Heart left ventricle (tissue), 16 donors: ENCODE data around the gene CFL1. TPM values are rescaled to one million over a fixed set of nuclear protein-coding genes. Genes with fewer than 3 reads are reported as not detected.

ENCODE experiments used
- ATAC-seq, 4 donors: fragments of 200-7000 bp; cut with Tn5 transposase; one replicate each; pipeline ENCODE4 v1.9.1; 2020 to 2022; ENCODE audit warnings: moderate library complexity in 4 of 4, mild to moderate bottlenecking in 3 of 4, moderate number of reproducible peaks in 1 of 4
- DNase-seq, 5 donors: peaks; one replicate each; pipeline ENCODE4 v3.0.0-alpha.2; 2020
- H3K27ac ChIP-seq, 12 donors: fragments of 200-600 bp; sonication (generic) in 4 of 12; one replicate each; pipeline versions ENCODE4 v1.5.0 to v1.8.0; 2016 to 2022; ENCODE audit warnings: mild to moderate bottlenecking in 2 of 12
- H3K27me3 ChIP-seq, 9 donors: fragments of 200-600 bp; sonication (generic) in 2 of 9; one replicate each; pipeline versions ENCODE4 v1.5.1 to v1.8.0; 2016 to 2022; ENCODE audit warnings: mild to moderate bottlenecking in 3 of 9
- H3K36me3 ChIP-seq, 9 donors: fragments of 200-600 bp; sonication (generic) in 2 of 9; one replicate each; pipeline versions ENCODE4 v1.5.0 to v1.8.0; 2018 to 2022; ENCODE audit warnings: mild to moderate bottlenecking in 2 of 9
- H3K4me1 ChIP-seq, 12 donors: fragments of 200-600 bp; sonication (generic) in 4 of 12; one replicate each; pipeline versions ENCODE4 v1.5.0 to v1.8.0; 2016 to 2022; ENCODE audit warnings: mild to moderate bottlenecking in 3 of 12
- H3K4me3 ChIP-seq, 12 donors: fragments of 200-600 bp; sonication (generic) in 4 of 12; one replicate each; pipeline versions ENCODE4 v1.5.0 to v1.8.0; 2017 to 2022; ENCODE audit warnings: mild to moderate bottlenecking in 9 of 12, moderate library complexity in 4 of 12
- H3K9me3 ChIP-seq, 12 donors: fragments of 200-600 bp; sonication (generic) in 4 of 12; one replicate each; pipeline versions ENCODE4 v1.5.0 to v1.8.0; 2016 to 2022; ENCODE audit warnings: mild to moderate bottlenecking in 1 of 12
- CTCF ChIP-seq, 12 donors: fragments of 200-600 bp; sonication (generic) in 4 of 12; IDR thresholded peaks; one replicate each; pipeline versions ENCODE4 v1.5.0 to v1.8.0; 2018 to 2022; ENCODE audit warnings: antibody characterized with exemption in 12 of 12, mild to moderate bottlenecking in 5 of 12
- POLR2A ChIP-seq, 2 donors: fragments of 450-650 bp; IDR thresholded peaks; one replicate each; pipeline ENCODE4 v1.6.1; 2017; ENCODE audit warnings: antibody characterized with exemption in 2 of 2, mild to moderate bottlenecking in 2 of 2, moderate library complexity in 2 of 2
- WGBS, 4 donors: extraction: QIAGEN DNeasy Blood & Tissue Kit in 2 of 4; methylation state at CpG; one replicate each; pipeline versions ENCODE4 v1.1.5 to v1.1.7; 2013 to 2018; 5-methylcytosine and 5-hydroxymethylcytosine counted together
- intact Hi-C, 10 donors: fragments of 100-400 bp; cut with DNase I; formaldehyde crosslinking; loops; one replicate each; pipeline versions ENCODE4 v1.11.1 to v1.14.2; 2022
- polyA plus RNA-seq, 2 donors: library from polyadenylated mRNA; stranded (reverse); fragments of 200-250 nt; gene quantifications; one replicate each; pipeline ENCODE4 v1.2.3, GENCODE V29; 2013
- total RNA-seq, 9 donors: library from RNA; depleted of rRNA in 2 of 9; stranded (reverse); fragments of >200 nt in 2 of 9; fragmentation: NEBNext Ultra II Directional in 3 of 9; extraction: Animal tissue kit (Norgen Biotek cat#: 25700) in 3 of 9; gene quantifications; one replicate each; pipeline versions ENCODE4 v1.1.0 to v1.2.4, GENCODE V29; 2016 to 2023
- donor health status: ischemic (EF 13 %, LVEDD 7.1; RV severe dilation, severe dysfunction).
- donor health status: healthy with polysubstance abuse.
- donor health status: DM: no; HTN: yes; CAD: no.
- donor health status: DM: no; HTN: no; CAD: no.
- donor health status: ischemic (EF 25% LVEDD 6.9; RV normal size, moderate dysfunction).
- donor health status: ischemic (EF 25% LVEDD 5.7; RV mildly dilated, moderate dysfunction).
- donor health status: healthy.
- donor health status: DM: yes; HTN: yes; CAD: no.
- donor health status: ischemic (EF 35%, LVEDD 5.7; RV mildly dilated, moderate dysfunction).
- donor health status: nonischemic (EF 11% LVEDD 7.7; RV severe dilation, severe dysfunction).
- donor health status: DM: yes; HTN: yes; CAD: no.
- donor health status: PGD.
- donor health status: ischemic (EF 29% LVEDD 5.4; RV normal size, mild dysfunction).
- donor health status: nonischemic (EF 23%, LVEDD 6.1; RV moderate dilation, normal function).

CFL1 gene
- total and polyA plus RNA-seq, 11 donors: 289 to 973 (median 424) TPM

GRCh38 chr11:65885231-65885630 is 27.3 kb upstream of the CFL1 start:
- ATAC-seq (no peak), DNase-seq (peak in 1 of 5 donors; percentile 40)
- Histone ChIP-seq H3K4me3 (no peak overlapping the region), H3K27ac (peak overlapping the region in 3 of 12 donors; percentile 17 to 42 (median 37)), H3K27me3 (no peaks in the 10 kb centered on the region), H3K4me1 (peaks cover 5 to 45% (median 32%) of the 10 kb centered on the region in 12 donors), H3K36me3 (peaks cover 0 to 54% (median 43%) of the 10 kb centered on the region in 9 donors), H3K9me3 (no peaks in the 10 kb centered on the region)
- intact Hi-C loops: loop anchor here in 9 of 10 donors (2.0 to 10.0 kb wide), 4 partner anchors 77 to 117 kb away; partner anchors contain the start of genes BANF1 (in 2 of the 9), EIF1AD (in 2 of the 9) and SART1 (in 2 of the 9)
- TF ChIP-seq CTCF (IDR thresholded peaks at IDR 0.05): no peak
- no peak for TF ChIP-seq POLR2A (IDR thresholded peaks at IDR 0.05)
- whole genome bisulfite sequencing, 4 donors: 86 to 93% (median 90%) methylated on average over 7 of the region's 7 CpGs

GRCh38 chr11:65884716-65885092 is 26.7 kb upstream of the CFL1 start:
- ATAC-seq (peak in 3 of 4 donors; percentile 19 to 40 (median 27)), DNase-seq (peak; percentile 76 to 88 (median 77))
- Histone ChIP-seq H3K36me3 (peaks cover 0 to 54% (median 43%) of the 10 kb centered on the region in 9 donors), H3K9me3 (no peaks in the 10 kb centered on the region), H3K27me3 (no peaks in the 10 kb centered on the region), H3K4me1 (peaks cover 5 to 43% (median 28%) of the 10 kb centered on the region in 12 donors), H3K27ac (peak overlapping the region in 3 of 12 donors; percentile 17 to 42 (median 37)), H3K4me3 (no peak overlapping the region)
- no peak for TF ChIP-seq POLR2A (IDR thresholded peaks at IDR 0.05)
- TF ChIP-seq CTCF (IDR thresholded peaks at IDR 0.05): peak; percentile 96 to 100 (median 99)
- WGBS, 4 donors: 23 to 100% (median 25%) methylated on average over 1 to 9 of the region's 9 CpGs
- intact Hi-C loops: loop anchor here (2.0 to 10.0 kb wide), 6 partner anchors 38 to 118 kb away; partner anchors contain the start of genes BANF1 (in 2 of the 10), EIF1AD (in 2 of the 10) and SART1 (in 2 of the 10)

GRCh38 chr11:65883786-65884715 is 26.1 kb upstream of the CFL1 start:
- H3K27me3 ChIP-seq: no peaks in the 10 kb centered on the region
- TF ChIP-seq CTCF (IDR thresholded peaks at IDR 0.05) (no peak), POLR2A (IDR thresholded peaks at IDR 0.05) (no peak)
- ATAC-seq (no peak), DNase-seq (peak in 1 of 5 donors; percentile 48)
- H3K9me3 ChIP-seq: no peaks in the 10 kb centered on the region
- H3K4me1 ChIP-seq: peaks cover 5 to 39% (median 21%) of the 10 kb centered on the region in 12 donors
- peaks cover 0 to 54% (median 43%) of the 10 kb centered on the region in 9 donors for H3K36me3 ChIP-seq
- peak overlapping the region in 1 of 12 donors; percentile 17 for H3K27ac ChIP-seq
- H3K4me3 ChIP-seq: no peak overlapping the region
- 79 to 83% (median 81%) methylated on average over 28 of the region's 28 CpGs for WGBS, 4 donors
- intact Hi-C loops: loop anchor here (2.0 to 10.0 kb wide), 4 partner anchors 38 to 105 kb away; no protein-coding TSS in a partner anchor
